Measurements from ENCODE around the gene FOXI3. TPM values are rescaled to one million over a fixed set of nuclear protein-coding genes. Genes with fewer than 3 reads are reported as not detected.
A peak's percentile ranks its signal among the peaks of the same experiment; 100 is the strongest.

Gene FOXI3
- total and polyA plus RNA-seq, 2 experiments from 2014 or later = 0.71 to 13.3 TPM

- Histone ChIP-seq H2AFZ (no peak overlapping the region; the same call in none of the 2 replicates), H3K27me3 (ENCODE audit: insufficient read depth) (no peaks in the 10 kb centered on the region), H3F3A (replicated peaks; ENCODE audit: low read depth) (no peaks in the 10 kb centered on the region), H4K20me1 (replicated peaks; ENCODE audit: insufficient read depth) (no peaks in the 10 kb centered on the region), H3K79me2 (replicated peaks; ENCODE audit: insufficient read depth) (no peaks in the 10 kb centered on the region), H3K4me2 (no peak overlapping the region), H3K4me1 (ENCODE audit: insufficient read depth) (no peaks in the 10 kb centered on the region), H3K36me3 (ENCODE audit: insufficient read depth) (no peaks in the 10 kb centered on the region), H3K9me2 (ENCODE audit: insufficient read depth) (no peaks in the 10 kb centered on the region), H3K4me3 (no peak overlapping the region), H3K27ac (ENCODE audit: low read depth) (no peak overlapping the region)
- Mint-ChIP-seq H3K36me3 (ENCODE audit: low read depth) (no peaks in the 10 kb centered on the region), H3K27ac (no peak overlapping the region), H3K27me3 (ENCODE audit: insufficient read depth, low read depth, poor library complexity) (no peaks in the 10 kb centered on the region), H3K4me3 (no peak overlapping the region), H3K9me3 (no peaks in the 10 kb centered on the region; the same call in 2 of the 3 replicates), H3K4me1 (peaks cover 3% of the 10 kb centered on the region)
- DNase-seq (ENCODE audit: low spot score) = peak; percentile 56
- ATAC-seq = peak; percentile 70
- TF ChIP-seq ZNF331 (CRISPR knock-in tag; IDR thresholded peaks at IDR 0.05; ENCODE audit: low read depth) (no peak), REST (IDR thresholded peaks at IDR 0.05; ENCODE audit: unreplicated experiment) (no peak), EZH2phosphoT487 (IDR thresholded peaks at IDR 0.05; ENCODE audit: unreplicated experiment) (no peak), CTCF (conservative IDR thresholded peaks at IDR 0.05; ENCODE audit: low read depth in 2 of 2) (no peak), JUNB (IDR thresholded peaks at IDR 0.05; ENCODE audit: unreplicated experiment) (no peak), ETS1 (IDR thresholded peaks at IDR 0.05) (no peak), NANOG (IDR thresholded peaks at IDR 0.05; ENCODE audit: borderline replicate concordance) (no peak), EZH2 (IDR thresholded peaks at IDR 0.05; ENCODE audit: low read depth, unreplicated experiment) (no peak), STAT1 (IDR thresholded peaks at IDR 0.05; ENCODE audit: unreplicated experiment) (no peak), CREB1 (CRISPR knock-in tag; IDR thresholded peaks at IDR 0.05; ENCODE audit: low read depth) (no peak), POLR2AphosphoS5 (IDR thresholded peaks at IDR 0.05; ENCODE audit: low read depth) (no peak), ZNF462 (CRISPR knock-in tag; IDR thresholded peaks at IDR 0.05) (no peak), ZNF114 (CRISPR knock-in tag; IDR thresholded peaks at IDR 0.05) (no peak)
Measured at GRCh38 chr2:88429929-88430328, 22.6 kb downstream of the FOXI3 start.

Data from GM23338 (cell line).